HCT116 (cell line): Measurements from ENCODE around the gene CERKL. TPM values are rescaled to one million over a fixed set of nuclear protein-coding genes. Genes with fewer than 3 reads are reported as not detected.

Experiments
- ATAC-seq: fragments of 200-7000 bp; cut with Tn5 transposase; 2 replicates; pipeline ENCODE4 v1.9.1; 2020; ENCODE audit warnings: mild to moderate bottlenecking, moderate library complexity
- BruUV-seq: library from RNA; stranded (reverse); fragments of 400-500 nt; replicated peaks from 2 replicates; lab custom pipeline; 2021; lab: Mats Ljungman, UMichigan
- CTCF ChIA-PET: fragments of 300-600 bp; sonication (Branson Sonifier 250); formaldehyde crosslinking; loops from one replicate; lab custom pipeline; 2021; ENCODE audit warnings: antibody characterized with exemption; lab: Charles Lee
- POLR2A ChIA-PET: fragments of 300-600, 350-600 bp; sonication (Branson Sonifier 250); formaldehyde crosslinking; loops from one replicate; lab custom pipeline; 2021; ENCODE audit warnings: antibody characterized with exemption; lab: Charles Lee
- RAD21 ChIA-PET, 2 experiments: fragments of 300-600 bp; sonication (Branson Sonifier 250); formaldehyde crosslinking; loops; one replicate each; lab custom pipeline; 2023; ENCODE audit warnings: low total read pairs in 2 of 2; ENCODE audit not compliant: uncharacterized antibody in 2 of 2, unreplicated experiment in 2 of 2, low non-redundant PET in 1 of 2; lab: Charles Lee
- DNase-seq: peaks from one replicate; pipeline ENCODE4 v3.0.0-alpha.2; 2010; ENCODE audit warnings: low read depth, low spot score
- H2AFZ ChIP-seq: fragments of 200-600 bp; shearing (Covaris generic), sonication (generic); 2 replicates; pipeline ENCODE4 v1.6.1; 2017; ENCODE audit warnings: low read depth, mixed run types, mixed read lengths, antibody characterized with exemption, low read length; ENCODE audit not compliant: poor library complexity, severe bottlenecking
- H3K27ac ChIP-seq: 2 replicates; pipeline ENCODE4 v1.5.1; 2012; ENCODE audit warnings: low read depth, low read length
- H3K27me3 ChIP-seq: fragments of 200-600 bp; sonication (generic); 2 replicates; pipeline ENCODE4 v1.6.1; 2016; ENCODE audit warnings: mixed run types, low read length, mixed read lengths; ENCODE audit not compliant: insufficient read depth
- H3K36me3 ChIP-seq, 2 experiments: fragments of 200-500 bp in 1 of 2; fragments of 200-600 bp in 1 of 2; sonication (Bioruptor generic) in 1 of 2; sonication (generic) in 1 of 2; 2 replicates each; pipeline versions ENCODE4 v1.5.1 to v1.6.1; 2014 to 2016; ENCODE audit warnings: low read length in 2 of 2, inconsistent platforms in 1 of 2, mixed read lengths in 1 of 2, mixed run types in 1 of 2; ENCODE audit not compliant: insufficient read depth in 2 of 2, control insufficient read depth in 1 of 2
- H3K4me1 ChIP-seq, 2 experiments: fragments of 200-600 bp in 1 of 2; sonication (generic) in 1 of 2; 2 replicates each; pipeline versions ENCODE4 v1.5.1 to v1.6.1; 2012 to 2017; ENCODE audit warnings: low read length in 2 of 2, inconsistent platforms in 1 of 2, mild to moderate bottlenecking in 1 of 2, mixed read lengths in 1 of 2, mixed run types in 1 of 2, moderate library complexity in 1 of 2; ENCODE audit not compliant: insufficient read depth in 2 of 2, control insufficient read depth in 1 of 2
- H3K4me2 ChIP-seq: fragments of 200-600 bp; sonication (generic); 2 replicates; pipeline ENCODE4 v1.6.1; 2017; ENCODE audit warnings: mixed run types, low read length, mixed read lengths
- H3K4me3 ChIP-seq, 2 experiments: fragments of 200-600 bp in 1 of 2; sonication (generic) in 1 of 2; replicated peaks in 1 of 2; 2 replicates each; pipeline ENCODE4 v1.5.1; 2011 to 2016; ENCODE audit warnings: low read length in 2 of 2, control low read depth in 1 of 2, low read depth in 1 of 2, mild to moderate bottlenecking in 1 of 2, mixed read lengths in 1 of 2, mixed run types in 1 of 2
- H3K79me2 ChIP-seq: fragments of 200-600 bp; sonication (generic); 2 replicates; pipeline ENCODE4 v1.6.1; 2017; ENCODE audit warnings: mild to moderate bottlenecking, mixed run types, low read length, moderate library complexity, mixed read lengths; ENCODE audit not compliant: insufficient read depth
- H3K9ac ChIP-seq: fragments of 200-600 bp; sonication (generic); 2 replicates; pipeline ENCODE4 v1.6.1; 2016; ENCODE audit warnings: low read length, mixed read lengths
- H3K9me2 ChIP-seq: fragments of 200-600 bp; sonication (generic), shearing (Covaris generic); 2 replicates; pipeline ENCODE4 v1.6.1; 2017; ENCODE audit warnings: mixed run types, mild to moderate bottlenecking, moderate library complexity; ENCODE audit not compliant: insufficient read depth
- H3K9me3 ChIP-seq, 2 experiments: fragments of 200-500 bp in 1 of 2; fragments of 200-600 bp in 1 of 2; sonication (Bioruptor generic) in 1 of 2; sonication (generic) in 1 of 2; 2 replicates each; pipeline ENCODE4 v1.6.1; 2014 to 2017; ENCODE audit warnings: low read length in 2 of 2, mixed read lengths in 2 of 2, inconsistent platforms in 1 of 2, low read depth in 1 of 2, mild to moderate bottlenecking in 1 of 2, mixed run types in 1 of 2, moderate library complexity in 1 of 2; ENCODE audit not compliant: control insufficient read depth in 1 of 2, insufficient read depth in 1 of 2
- H4K20me1 ChIP-seq: fragments of 200-600 bp; sonication (generic), shearing (Covaris generic); 2 replicates; pipeline ENCODE4 v1.6.1; 2017; ENCODE audit warnings: mixed run types, mild to moderate bottlenecking, moderate library complexity; ENCODE audit not compliant: insufficient read depth
- ATF3 ChIP-seq: IDR thresholded peaks from 2 replicates; pipeline ENCODE4 v1.6.1; 2012
- CBX3 ChIP-seq: IDR thresholded peaks from 2 replicates; pipeline ENCODE4 v1.6.1; 2012; ENCODE audit warnings: low read depth
- CTCF ChIP-seq, 3 experiments: fragments of 200-600 bp in 1 of 3; sonication (generic) in 1 of 3; IDR thresholded peaks in 2 of 3; conservative IDR thresholded peaks in 1 of 3; 2 replicates each; pipeline ENCODE4 v1.5.1; 2012 to 2017; ENCODE audit warnings: low read depth in 2 of 3, low read length in 2 of 3, antibody characterized with exemption in 1 of 3, borderline replicate concordance in 1 of 3, control low read depth in 1 of 3, mild to moderate bottlenecking in 1 of 3, mixed read lengths in 1 of 3, mixed run types in 1 of 3, moderate library complexity in 1 of 3; ENCODE audit not compliant: insufficient read depth in 1 of 3
- EGR1 ChIP-seq: IDR thresholded peaks from 2 replicates; pipeline ENCODE4 v1.6.1; 2012; ENCODE audit warnings: low read depth
- EZH2 ChIP-seq: fragments of 200-600 bp; sonication (generic); IDR thresholded peaks from 2 replicates; pipeline ENCODE4 v1.6.1; 2017; ENCODE audit warnings: antibody characterized with exemption, mixed run types
- EZH2phosphoT487 ChIP-seq: fragments of 200-600 bp; IDR thresholded peaks from 2 replicates; pipeline ENCODE4 v1.6.1; 2018; ENCODE audit warnings: antibody characterized with exemption, borderline replicate concordance
- FOSL1 ChIP-seq: IDR thresholded peaks from 2 replicates; pipeline ENCODE4 v1.6.1; 2012; ENCODE audit warnings: low read depth
- POLR2A ChIP-seq: IDR thresholded peaks from 2 replicates; pipeline ENCODE4 v1.7.0; 2011; ENCODE audit warnings: borderline replicate concordance; ENCODE audit not compliant: insufficient read depth, insufficient read length; ENCODE audit errors: extremely low read depth
- POLR2AphosphoS5 ChIP-seq: IDR thresholded peaks from 2 replicates; pipeline ENCODE4 v1.6.1; 2011; ENCODE audit warnings: mild to moderate bottlenecking, low read depth, low read length, moderate library complexity
- REST ChIP-seq: IDR thresholded peaks from 2 replicates; pipeline ENCODE4 v1.6.1; 2012; ENCODE audit warnings: low read depth
- SIN3A ChIP-seq: IDR thresholded peaks from 2 replicates; pipeline ENCODE4 v1.6.1; 2012; ENCODE audit warnings: low read depth
- SP1 ChIP-seq: IDR thresholded peaks from 2 replicates; pipeline ENCODE4 v1.6.1; 2012; ENCODE audit warnings: low read depth
- TCF7L2 ChIP-seq: IDR thresholded peaks from 2 replicates; pipeline ENCODE4 v1.7.0; 2011; ENCODE audit warnings: borderline replicate concordance, inconsistent platforms; ENCODE audit not compliant: insufficient read depth, insufficient read length; ENCODE audit errors: extremely low read depth
- ZBTB33 ChIP-seq: IDR thresholded peaks from 2 replicates; pipeline ENCODE4 v1.6.1; 2011; ENCODE audit warnings: mild to moderate bottlenecking, low read length, moderate library complexity; ENCODE audit not compliant: insufficient replicate concordance; ENCODE audit errors: extremely low read depth
- ZFX ChIP-seq: fragments of 450-650 bp; IDR thresholded peaks from 2 replicates; pipeline ENCODE4 v1.6.1; 2017
- ZNF274 ChIP-seq: fragments of 200-500 bp; sonication (Bioruptor generic); IDR thresholded peaks from 2 replicates; pipeline ENCODE4 v1.6.1; 2014; ENCODE audit warnings: mild to moderate bottlenecking, low read depth, low read length, inconsistent platforms
- intact Hi-C: fragments of 100-400 bp; cut with micrococcal nuclease; formaldehyde crosslinking; loops from 2 replicates; pipeline ENCODE4 v1.10.0; 2022
- total RNA-seq: library from RNA; stranded (reverse); gene quantifications from one replicate; pipeline ENCODE4 v1.2.1, GENCODE V29; 2021; ENCODE audit not compliant: unreplicated experiment

CERKL gene
- total RNA-seq, 1 experiment from 2014 or later = 0.66 TPM

- H3K4me3 ChIP-seq = no peak overlapping the region
- no peak overlapping the region for H3K27ac ChIP-seq
- TF ChIP-seq ZNF274 = no peak
- TF ChIP-seq ZBTB33 = no peak
- no peak for TF ChIP-seq ZFX
- no peak for TF ChIP-seq SIN3A
- TF ChIP-seq EZH2phosphoT487 = no peak
- TF ChIP-seq CBX3 = no peak
- no peak for TF ChIP-seq TCF7L2
- TF ChIP-seq ATF3 = no peak
- TF ChIP-seq FOSL1 = no peak
- TF ChIP-seq REST = no peak
- no peak for TF ChIP-seq SP1
- TF ChIP-seq EZH2 = no peak
- TF ChIP-seq EGR1 = no peak
- no peak for TF ChIP-seq CTCF (IDR thresholded peaks at IDR 0.05 in 2 of 3, conservative IDR thresholded peaks at IDR 0.05 in 1 of 3; ENCODE audit: borderline replicate concordance in 1 of 3, insufficient read depth in 1 of 3, low read depth in 2 of 3, low read length in 2 of 3)
- no peak for TF ChIP-seq POLR2AphosphoS5
- TF ChIP-seq POLR2A = no peak
- TF ChIP-seq, all 23 proteins: peak for 0
- Histone ChIP-seq H3K36me3 (no peaks in the 10 kb centered on the region), H3K27me3 (no peaks in the 10 kb centered on the region), H3K9me2 (no peaks in the 10 kb centered on the region), H3K9ac (no peak overlapping the region), H3K4me1 (no peaks in the 10 kb centered on the region), H3K4me2 (no peak overlapping the region), H2AFZ (no peak overlapping the region), H3K9me3 (no peaks in the 10 kb centered on the region), H3K79me2 (no peaks in the 10 kb centered on the region), H4K20me1 (no peaks in the 10 kb centered on the region)
- no peak for ATAC-seq
- RAD21 ChIA-PET = no interaction called here
- POLR2A ChIA-PET = no interaction called here
- no peak for DNase-seq
- intact Hi-C loops = no loop called here
- BruUV-seq = no TSS peak
- CTCF ChIA-PET = no interaction called here
Observed at GRCh38 chr2:181566334-181567032, 90.4 kb downstream of the CERKL start.
